CD4-positive, alpha-beta T cell treated with Interleukin-2 at 100 ng/mL for 4 hours (primary cell): ENCODE results near the gene PDZD2.
"Not testable (repeated sequence)": the region's sequence is repeated elsewhere in the genome, so short reads cannot be mapped to it uniquely, and the experiment has no call there.

Experiments used
- DNase-seq: peaks from one replicate; pipeline ENCODE4 v3.0.0-alpha.2; 2020; ENCODE audit warnings: low spot score

PDZD2 gene

DNA sequence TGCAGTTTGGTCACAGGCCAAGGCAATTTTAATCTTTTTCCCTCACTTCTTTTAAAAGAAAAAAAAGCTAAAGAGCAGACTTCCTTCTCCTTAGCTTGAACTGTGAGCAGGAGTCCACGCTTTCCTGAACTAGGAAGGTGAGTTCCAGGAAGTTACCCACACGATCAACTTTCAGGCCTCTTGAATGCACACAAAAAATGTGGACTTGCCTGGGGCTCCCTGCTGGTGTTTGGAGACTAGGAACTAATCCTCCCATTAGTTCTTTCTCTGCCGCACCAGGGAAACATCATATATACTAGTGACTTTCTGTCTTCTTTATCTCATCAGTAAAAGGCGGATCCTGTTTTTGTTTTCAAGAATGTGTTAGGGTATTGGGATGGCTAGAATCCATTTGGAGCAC lies 295.2 kb downstream of the PDZD2 start:
- DNase-seq = no peak

DNA sequence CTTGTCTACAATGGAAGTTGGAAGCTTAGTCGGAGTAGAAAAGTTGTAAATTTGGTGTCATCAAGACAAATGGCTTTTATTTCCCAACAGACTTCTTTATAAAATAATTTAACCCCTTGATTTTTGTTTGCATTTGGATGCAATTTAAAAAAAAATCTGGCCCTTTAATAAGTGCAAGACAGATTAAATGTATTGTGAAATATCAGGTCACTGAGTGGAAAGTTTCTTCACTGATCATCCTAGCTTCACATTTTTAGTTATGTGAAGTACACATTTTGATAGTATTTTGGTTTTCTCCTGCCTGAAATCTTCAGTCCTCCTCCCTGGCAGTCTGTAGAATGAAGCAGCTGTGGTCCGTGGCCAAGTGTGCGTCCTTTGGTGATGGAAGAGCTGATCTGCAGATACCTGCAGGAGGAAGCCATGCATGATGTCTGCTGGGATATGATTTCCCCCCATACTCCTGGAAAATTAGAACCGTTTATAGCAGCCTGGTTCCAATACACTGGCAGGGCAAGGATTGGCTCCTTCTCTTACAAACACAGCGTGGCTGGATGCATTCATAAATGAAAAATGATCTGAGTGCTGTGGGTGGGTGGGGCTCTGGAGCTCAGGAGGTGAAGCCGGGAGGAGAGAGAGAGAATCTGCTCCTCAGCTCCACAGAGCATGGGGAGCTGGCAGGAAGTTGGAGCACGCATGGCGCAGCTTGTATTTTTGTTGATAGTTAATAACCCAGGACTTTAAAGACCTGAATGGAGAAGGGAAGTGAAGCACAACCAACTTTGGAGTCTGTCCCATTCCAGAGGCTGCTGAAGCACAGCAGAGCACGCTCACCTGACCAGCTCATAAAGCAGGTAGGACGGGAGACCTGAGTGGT lies 296.8 kb downstream of the PDZD2 start:
- DNase-seq = no peak

DNA sequence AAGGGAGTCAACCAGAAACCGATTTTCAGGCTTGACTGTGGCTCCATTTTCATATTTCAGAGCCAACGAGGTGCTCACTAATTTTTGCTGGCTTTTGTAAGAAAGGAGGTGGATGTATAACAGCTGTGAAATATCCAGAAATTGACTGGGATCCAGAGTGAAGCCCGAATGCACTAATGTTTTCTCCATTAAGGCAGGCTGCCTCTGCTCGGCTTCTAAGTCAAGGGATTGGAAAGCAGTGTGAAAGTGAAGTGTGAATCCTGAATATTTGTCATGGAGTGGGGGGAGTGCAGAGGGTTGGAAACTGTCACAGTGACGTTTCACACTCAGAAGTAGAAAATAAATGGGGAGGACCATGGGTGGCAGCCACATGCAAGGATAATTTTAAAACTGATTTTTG lies 297.8 kb downstream of the PDZD2 start:
- no peak for DNase-seq

DNA sequence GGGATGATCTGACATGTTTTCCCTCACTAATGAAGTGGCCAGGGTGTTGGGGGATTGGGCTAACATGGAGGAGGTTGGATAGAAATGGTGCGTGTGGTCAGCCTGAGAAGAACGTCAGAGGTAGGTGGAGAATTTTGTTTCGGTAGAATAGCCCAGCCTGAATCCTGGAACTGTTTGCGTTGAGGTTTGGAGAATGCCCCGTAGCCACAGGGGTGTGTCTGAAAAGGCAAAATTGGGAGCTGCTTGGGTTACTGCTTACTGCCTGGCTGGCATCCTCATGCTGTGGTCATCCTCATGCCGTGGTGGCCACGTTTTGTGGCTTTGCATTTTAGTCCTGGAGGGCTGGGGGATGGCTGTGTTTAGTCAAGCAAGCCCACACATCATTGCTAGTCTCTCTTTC lies 298.3 kb downstream of the PDZD2 start:
- no peak for DNase-seq

DNA sequence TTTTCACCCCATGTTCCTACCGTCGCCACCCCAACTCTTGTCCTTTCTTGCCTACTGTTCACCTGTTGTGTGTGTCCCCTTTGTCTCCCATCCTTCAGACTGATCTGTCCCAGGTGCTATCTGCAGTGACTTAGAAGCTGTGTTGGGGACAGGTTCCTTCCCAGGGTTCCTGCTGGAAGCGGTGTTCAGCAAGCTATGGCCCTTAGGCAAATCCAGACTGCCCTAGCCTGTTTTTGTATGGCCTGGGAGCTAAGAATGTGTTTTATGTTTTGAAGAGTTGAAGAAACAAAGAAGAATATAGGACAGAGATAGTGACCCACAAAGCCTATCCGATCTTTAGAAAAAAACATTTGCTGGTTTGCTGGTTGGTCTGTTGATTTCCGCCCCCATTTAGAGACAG lies 298.8 kb downstream of the PDZD2 start:
- DNase-seq = no peak

DNA sequence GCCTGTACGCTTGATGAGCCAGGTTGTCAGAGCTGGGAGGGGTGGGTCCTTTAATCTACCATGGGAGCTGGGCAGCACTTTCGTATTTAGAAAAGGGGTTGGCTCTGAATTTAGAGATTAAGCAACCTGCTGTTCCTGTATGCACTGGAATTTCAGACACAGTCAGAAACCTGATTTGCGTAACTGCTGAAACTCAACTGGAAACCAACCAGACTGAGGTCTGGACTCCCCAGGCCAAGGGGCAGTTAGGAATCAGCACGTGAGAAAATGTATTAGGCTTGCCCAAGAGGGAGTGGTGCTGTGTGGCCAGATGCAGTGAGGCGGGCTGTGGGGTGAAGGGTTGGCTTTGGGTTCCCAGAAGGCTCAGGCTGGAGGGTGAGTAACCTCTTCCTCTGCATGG lies 300.2 kb downstream of the PDZD2 start:
- DNase-seq = no peak

DNA sequence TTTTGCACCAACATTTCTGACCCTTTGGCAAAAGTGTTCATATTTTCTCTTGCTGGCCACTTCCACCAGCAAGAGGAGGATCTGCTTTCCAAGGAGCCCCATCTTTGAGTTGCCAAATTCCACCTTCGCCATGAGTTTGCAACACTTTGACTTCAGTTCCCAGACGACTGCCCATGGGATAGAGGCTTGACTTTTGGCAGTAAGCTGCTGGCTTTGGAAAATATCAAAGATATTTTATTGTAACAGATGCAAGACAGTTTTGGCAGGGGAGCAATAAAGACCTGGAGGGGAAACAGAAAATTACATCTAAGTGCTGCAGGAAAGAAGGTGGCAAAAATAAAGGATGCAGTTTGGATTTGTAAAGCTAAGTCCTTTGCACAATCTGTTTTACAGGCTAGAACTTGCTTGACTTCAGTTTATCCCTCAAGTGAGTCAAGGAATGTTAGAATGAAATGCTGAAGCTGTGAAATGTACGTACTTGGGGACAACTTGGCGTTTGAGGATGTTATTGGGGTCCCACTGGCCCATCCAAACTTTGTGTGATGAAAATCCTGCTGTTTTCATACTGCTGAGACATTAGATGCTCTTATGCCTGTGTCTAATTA lies 302.3 kb downstream of the PDZD2 start:
- DNase-seq = no peak

DNA sequence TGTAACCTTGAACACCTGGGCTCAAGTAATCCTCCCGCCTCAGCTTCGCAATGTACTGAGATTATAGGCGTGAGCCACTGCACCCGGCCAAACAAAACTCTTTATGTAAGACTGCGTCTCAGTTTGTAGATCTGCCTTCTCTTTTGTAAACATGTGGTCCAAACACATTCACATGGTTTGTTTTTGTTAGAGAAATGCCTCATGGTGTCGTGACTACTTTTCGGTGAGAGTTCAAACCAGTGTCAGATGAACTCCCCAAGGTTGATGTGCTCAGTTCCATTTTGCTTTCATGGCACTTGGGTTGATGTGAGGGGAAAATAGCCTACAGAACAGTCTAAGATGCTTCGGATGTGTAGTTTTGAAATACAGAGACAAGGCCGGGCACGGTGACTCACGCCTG lies 303.6 kb downstream of the PDZD2 start:
- DNase-seq = no peak

DNA sequence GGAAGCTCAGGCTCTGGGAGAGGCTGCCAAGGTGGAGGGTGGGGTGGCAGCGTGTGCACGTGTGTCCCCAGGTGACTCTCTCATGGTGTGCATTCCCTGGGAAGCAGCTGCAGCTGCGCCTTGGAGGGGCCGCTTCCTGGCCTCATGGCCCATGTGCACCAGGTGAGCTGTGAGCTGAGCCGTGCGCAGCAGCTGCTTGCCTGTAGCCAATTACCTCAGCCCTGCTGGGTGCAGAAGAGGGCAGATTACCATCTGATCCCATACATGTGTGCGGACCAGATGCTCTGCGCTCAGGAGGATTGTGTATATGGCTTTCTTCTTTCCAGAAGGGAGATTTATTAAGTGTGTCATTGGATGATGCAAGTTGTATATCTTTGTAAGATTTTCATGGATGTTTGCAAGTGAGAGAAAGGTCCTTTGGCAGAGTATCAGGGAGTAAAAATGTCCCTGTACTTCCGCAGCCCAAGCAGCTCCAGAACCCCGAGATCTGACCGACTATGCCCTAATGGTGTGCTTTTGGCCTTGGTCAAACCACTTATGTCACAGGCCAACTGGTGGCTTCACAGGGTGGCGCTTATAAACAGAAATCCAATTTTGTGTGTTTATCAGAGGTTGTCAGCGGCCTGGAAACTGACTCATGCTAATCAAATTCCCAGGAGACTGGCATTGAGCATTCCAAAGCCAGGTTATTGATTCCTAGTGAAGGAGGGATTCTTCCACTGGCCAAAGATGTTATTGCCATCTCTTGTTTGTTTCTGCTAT lies 305.9 kb downstream of the PDZD2 start:
- no peak for DNase-seq

DNA sequence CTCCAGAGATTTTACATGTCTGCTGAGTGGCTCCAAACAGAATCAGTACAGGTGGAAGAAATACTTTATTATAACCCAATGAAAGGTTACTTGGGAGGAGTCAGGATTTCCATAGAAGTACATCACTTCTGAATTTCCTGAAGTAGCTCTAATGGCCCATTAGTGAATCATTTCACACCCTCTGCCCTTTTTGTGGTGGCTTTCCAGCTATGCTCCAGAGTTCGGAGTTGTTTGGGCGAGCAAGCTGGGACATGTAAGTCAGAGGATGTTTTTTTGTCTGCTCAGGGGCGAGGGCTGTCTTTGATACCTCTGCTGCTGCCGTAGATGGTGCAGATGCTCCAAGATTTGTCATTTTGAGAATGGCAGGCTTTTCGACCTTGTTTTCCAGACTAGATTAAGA lies 309.1 kb downstream of the PDZD2 start:
- no peak for DNase-seq

DNA sequence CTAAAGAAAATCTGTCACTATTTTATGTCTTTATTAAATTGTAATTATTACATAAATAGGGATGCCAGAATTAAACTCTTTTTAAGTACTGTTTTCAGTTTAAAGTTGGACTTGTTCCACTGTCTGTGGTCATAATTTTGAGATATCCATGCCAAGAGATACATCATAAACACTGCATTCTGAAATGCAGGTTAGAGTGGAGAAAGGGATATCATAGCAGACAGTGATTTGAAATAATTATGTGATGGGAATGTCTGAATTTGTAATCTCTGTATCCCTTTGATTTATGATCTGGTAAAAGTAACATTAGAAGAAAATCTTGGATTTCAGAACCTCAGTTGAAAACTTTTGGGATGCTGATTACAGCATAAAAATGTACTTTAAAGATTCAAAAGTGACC lies 313.1 kb downstream of the PDZD2 start:
- no peak for DNase-seq

DNA sequence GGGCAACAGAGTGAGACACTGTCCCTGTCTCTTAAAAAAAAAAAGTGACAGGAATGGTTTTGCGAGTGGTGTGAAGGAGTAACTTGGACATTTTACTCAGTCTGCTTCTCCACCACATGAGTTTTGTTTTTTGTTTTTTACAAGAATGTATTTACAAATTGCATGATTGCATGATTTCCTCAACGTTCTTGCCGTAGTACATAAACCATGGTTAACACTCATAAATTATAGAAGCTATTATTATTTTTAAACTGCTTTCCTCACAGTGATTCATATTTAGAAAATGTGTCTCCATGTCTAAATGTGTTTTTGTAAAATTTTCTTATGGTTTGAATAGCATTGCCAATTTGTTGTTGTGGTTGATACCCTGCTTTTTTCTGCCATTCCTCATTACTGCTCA lies 315.2 kb downstream of the PDZD2 start:
- no peak for DNase-seq

DNA sequence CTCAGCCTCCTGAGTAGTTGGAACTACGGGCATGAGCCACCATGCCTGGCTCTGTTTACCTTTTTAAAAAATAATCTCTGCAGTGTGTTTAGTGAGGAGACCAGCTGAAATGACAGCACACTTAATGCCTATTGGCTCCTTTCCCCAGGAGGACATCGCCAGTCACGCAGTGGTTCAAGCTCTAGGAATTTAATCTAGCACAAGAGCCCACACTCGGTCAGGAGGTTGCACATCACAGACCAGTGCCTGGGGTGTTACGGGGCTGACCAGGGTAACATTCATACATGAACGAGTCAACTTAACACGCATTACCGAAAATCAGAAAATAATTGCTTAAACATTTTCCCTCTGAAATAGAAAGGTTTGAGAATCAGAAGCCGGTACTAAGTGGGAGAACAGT lies 318.2 kb downstream of the PDZD2 start:
- no peak for DNase-seq

DNA sequence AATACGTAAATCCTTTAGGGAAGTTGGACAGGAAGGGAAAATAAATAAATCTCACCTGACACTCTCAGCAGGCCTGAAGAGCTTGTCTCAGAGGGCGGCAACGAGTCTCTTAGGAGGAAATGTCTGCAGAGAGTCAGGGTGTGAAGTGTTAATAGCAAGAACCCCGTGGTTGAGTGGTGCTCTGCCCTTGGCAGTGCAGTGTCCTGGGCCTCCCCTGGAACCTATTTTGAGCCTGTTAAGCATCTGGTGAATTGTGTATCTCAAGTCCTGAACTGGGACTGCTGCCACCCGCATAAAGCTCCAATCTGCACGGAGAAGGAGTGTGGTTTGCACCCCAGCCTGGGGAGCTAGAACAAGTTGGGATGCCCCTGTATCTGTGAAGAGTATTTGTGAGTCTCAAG lies 323.4 kb downstream of the PDZD2 start:
- DNase-seq = no peak

DNA sequence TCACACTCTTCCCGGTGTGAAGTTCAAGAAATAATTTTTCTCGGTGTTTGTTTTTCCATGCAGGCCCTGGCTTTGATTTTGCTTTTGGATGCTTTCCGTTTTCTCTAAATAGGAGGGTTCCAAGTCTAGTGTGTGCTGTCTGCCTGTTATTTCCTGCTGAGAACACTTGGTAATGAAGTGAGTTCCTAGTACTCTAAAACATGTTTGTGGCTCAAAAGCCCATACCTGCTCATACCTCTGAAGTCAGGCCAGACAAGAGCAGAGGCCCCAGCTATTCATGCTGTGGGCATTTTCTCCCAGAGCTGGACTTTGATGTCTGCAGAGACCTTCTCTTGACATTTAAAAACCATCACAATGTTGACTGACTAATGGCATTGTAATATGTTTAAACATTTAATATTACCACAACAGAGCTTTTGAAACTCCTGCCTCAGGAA lies 324.0 kb downstream of the PDZD2 start:
- no peak for DNase-seq

DNA sequence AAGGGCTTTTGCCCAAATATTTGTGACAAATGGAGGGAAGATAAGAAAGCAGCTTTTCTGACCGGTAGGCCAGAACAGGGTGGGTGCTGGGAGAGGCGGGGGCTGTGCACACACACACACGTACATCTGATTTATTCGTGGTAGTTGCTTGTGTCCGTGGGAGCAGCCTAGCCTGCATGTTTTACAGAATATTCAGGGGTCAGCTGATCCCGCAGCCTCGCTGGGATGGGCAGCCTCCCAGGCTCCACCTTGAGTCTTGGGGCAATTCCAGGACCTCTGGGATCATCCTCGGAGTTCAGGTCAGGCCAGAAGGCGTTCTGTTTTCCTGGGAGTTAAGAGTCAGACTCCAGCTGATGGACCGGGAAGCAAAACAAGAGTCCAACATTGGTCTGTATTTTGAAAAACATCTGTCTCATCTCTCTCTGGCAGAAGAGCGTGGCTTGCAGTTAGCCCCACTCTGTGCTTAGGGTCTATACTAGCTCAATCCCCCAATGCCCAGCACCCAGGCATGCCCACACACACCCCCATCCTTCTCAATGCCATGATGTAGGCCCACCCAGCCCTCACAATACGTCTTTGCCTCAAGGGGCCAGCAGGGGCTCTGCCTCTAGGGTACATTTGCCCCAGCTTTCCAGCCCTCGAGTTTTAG lies 324.6 kb downstream of the PDZD2 start:
- DNase-seq = no peak

DNA sequence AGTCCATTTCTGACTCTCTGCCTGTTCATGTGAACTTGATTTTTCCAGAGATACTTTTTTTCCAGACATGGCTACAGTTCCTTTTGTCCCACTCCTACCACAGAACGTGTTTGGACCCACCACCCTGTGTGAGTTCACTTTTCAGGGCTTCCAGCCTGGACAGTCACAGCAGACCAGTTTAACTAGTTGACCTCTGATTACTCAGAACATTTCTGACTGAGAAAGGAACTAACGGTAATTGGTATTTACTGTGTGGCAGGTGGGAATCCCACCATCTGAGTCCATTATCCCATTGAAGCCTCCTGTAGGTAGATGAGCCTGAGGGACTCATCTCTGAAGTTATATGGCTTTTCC lies 325.1 kb downstream of the PDZD2 start:
- no peak for DNase-seq

DNA sequence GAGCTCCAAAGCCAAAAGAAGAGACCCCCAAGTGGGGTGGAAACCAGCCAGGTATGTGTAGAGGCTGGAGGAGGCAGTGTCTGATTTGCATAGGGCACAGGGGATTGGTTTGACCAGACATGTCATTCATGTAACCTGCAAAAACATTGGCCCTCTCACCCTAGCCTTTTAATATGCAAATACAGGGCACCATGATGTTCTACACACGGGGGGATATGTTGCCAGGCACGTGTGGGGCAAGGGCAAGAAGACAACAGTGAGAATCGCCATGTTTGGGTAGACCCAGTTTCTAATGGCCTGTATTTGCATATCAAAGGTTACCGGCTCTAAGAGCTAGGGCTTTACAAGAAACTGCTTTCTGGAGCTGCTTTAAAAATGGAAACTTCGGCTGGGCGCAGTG lies 326.3 kb downstream of the PDZD2 start:
- DNase-seq = no peak

DNA sequence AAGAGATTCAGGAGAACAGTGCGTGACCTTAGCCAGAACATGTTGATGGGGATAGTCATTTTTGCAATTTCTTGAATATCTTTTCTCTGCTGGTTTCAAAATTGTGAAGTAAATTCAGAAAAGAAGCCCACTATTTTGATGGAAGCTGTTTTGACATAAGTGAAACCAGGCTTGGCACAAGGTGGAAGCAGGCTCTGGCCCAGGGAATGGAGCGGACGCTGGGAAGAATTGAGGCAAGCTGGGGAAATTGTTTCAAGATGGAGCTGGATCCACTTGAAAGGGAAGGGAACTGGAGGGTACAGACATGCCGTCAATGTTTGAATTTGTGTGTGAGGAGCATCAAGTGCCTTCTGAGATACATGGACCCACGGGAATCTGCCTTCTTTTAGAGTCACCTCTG lies 328.0 kb downstream of the PDZD2 start:
- no peak for DNase-seq

DNA sequence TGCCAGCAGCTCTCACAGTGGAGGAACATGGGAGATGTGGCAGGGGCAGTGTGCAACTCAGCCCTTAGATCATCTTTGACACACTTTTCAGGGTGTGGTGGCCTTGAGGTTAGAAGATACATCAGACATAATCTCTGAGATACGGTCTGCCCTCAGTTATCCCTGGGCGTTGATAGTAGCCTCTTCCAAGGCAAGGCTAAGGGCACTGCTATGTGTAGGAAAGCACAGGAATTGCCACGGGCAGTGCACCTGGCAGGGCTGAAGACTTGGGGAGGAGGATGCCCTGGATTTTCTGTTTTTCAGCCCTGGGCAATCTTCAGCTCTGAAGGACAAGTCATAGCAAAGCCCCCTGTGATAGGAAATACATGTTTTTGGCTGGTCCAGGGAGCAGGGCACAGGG lies 328.5 kb downstream of the PDZD2 start:
- no peak for DNase-seq

DNA sequence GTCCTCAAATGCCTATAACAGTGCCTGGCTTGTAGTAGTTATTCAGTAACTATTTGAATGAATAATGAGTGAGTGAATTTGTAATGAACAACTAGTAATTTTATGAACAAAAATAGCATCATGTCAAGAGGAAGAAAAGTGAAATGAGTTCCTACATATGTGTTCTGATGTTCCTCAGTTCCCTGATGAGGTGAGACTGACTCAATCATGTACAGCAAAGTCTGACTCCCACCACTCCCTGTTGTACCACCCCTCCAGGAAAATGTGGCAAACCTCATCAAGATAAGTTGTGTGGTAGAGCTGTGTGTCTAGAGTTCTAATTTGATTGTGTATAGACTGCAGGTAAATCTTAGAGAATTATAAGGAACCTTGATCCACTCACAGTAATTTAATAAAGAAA lies 333.6 kb downstream of the PDZD2 start:
- DNase-seq = no peak

DNA sequence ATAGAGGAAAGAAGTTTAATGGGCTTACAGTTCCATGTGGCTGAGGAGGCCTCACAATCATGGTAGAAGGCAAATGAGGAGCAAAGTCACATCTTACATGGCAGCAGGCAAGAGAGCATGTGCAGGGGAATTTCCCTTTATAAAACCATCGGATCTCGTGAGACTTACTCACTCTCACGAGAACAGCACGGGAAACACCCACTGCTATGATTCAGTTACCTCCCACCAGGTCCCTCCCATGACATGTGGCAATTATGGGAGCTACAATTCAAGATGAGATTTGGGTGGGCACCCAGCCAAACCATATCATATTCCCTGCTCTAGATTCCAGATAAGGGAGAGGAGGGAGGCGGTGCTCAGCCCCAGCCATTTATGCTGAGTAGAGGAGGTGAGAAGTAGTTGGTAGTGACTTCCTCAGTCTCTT lies 336.3 kb downstream of the PDZD2 start:
- not testable (repeated sequence) for DNase-seq

DNA sequence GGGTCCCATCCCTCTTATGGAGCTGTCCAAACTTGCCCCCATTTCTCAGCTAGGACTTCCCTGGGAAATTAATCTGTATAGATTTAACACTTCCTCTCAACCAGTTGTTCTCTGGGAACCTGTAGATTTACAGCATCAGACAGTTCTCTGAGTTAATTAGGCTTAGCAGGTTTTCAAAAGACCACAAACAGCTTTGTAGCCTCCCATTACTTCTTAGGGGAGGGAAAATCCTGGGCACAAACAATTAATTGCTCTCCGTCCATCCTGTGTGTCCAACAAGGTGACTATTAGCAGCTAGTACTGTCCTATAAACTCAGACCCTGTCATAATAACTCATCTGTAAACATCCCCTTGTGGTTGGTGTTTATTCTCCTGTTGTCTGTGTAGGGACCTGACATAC lies 337.2 kb downstream of the PDZD2 start:
- DNase-seq = no peak
